Peyer's patch (tissue), 4 donors: ENCODE results near the gene SLCO4A1.

ENCODE experiments used
- CTCF ChIP-seq, 6 experiments: fragments of 450-650 bp in 4 of 6; fragments of 200-600 bp in 2 of 6; sonication (generic) in 1 of 6; IDR thresholded peaks; one replicate each; pipeline ENCODE4 v1.5.1; 2017 to 2019; ENCODE audit warnings: antibody characterized with exemption in 6 of 6, mild to moderate bottlenecking in 3 of 6, moderate library complexity in 1 of 6
- POLR2A ChIP-seq, 2 donors: fragments of 450-650 bp; IDR thresholded peaks; one replicate each; pipeline ENCODE4 v1.5.1; 2017; ENCODE audit warnings: antibody characterized with exemption in 2 of 2, mild to moderate bottlenecking in 2 of 2, moderate library complexity in 2 of 2

DNA sequence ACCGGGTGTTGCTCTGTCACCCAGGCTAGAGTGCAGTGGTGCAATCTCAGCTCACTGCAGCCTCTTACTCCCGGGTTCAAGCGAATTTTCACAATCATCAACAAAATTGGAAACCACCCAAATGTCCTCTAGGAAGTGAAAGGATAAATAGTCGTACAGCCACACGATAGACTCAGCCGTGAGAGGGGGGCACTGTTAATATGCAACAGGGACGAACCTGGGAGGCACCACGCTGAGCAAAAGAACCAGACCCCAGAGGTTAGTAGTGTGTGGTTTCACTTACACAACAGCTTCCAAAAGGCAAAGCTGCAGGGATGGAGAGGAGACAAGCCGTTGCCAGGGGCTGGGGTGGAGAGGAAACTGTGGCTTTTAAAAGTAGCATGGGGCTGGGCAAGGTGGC lies 36.2 kb downstream of the SLCO4A1 start:
- TF ChIP-seq CTCF (IDR thresholded peaks at IDR 0.05) (no peak), POLR2A (IDR thresholded peaks at IDR 0.05) (no peak)
